ENCODE measurements around the gene XAGE1B. TPM values are rescaled to one million over a fixed set of nuclear protein-coding genes. Genes with fewer than 3 reads are reported as not detected.

The XAGE1B gene, protein sequence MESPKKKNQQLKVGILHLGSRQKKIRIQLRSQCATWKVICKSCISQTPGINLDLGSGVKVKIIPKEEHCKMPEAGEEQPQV
- 160 to 278 TPM (median 228 TPM) in 5 replicates for total RNA-seq (2022; extraction: Qiagen RNA extraction; ENCODE audit: low read depth)

GRCh38 chrX:52516987-52517325 is at the start of gene XAGE1B:
TSS of gene XAGE1B (minus strand) at chrX:52517063. CDS start at chrX:52515527, 1,536 bp downstream.

DNA sequence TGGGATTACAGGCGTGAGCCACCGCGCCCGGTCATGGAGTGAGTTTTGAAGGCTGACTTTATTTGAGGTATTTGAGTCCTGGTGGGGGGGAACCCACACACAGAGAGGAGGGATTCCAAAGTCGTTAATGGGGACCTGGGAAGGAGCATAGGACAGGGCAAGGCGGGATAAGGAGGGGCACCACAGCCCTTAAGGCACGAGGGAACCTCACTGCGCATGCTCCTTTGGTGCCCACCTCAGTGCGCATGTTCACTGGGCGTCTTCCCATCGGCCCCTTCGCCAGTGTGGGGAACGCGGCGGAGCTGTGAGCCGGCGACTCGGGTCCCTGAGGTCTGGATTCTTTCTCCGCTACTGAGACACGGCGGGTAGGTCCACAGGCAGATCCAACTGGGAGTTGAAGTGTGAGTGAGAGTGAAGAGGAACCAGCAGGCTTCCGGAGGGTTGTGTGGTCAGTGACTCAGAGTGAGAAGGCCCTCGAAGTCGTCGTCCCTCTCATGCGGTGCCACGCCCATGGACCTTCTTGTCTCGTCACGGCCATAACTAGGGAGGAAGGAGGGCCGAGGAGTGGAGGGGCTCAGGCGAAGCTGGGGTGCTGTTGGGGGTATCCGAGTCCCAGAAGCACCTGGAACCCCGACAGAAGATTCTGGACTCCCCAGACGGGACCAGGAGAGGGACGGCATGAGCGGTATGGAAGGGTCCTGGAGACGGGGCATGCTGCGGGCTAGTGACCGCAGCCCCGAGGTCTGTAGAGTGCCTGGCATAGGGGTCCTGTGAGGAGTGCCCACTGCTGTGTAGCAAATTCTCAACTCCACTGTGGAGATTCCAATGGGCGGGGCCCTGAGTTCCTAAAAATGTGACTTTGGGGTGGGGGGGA is 21.1 kb downstream of the XAGE1B start, which contains the start of gene XAGE1A:
XAGE1A (plus strand) TSS at position 264 of the 874 bp plus-strand sequence. CDS start 1,554 bp downstream, outside the sequence.

Other genes with a start within 250 kb of the XAGE1B start
- gene XAGE2, start 148.0 kb downstream of the XAGE1B start, total RNA-seq (2022; extraction: Qiagen RNA extraction; ENCODE audit: low read depth) = not detected in 5 replicates
- 14.6 to 60.9 TPM (median 33.9 TPM) in 5 replicates for gene XAGE1A, start 21.3 kb downstream of the XAGE1B start, total RNA-seq (2022; extraction: Qiagen RNA extraction; ENCODE audit: low read depth)
- gene SSX7, start 137.8 kb upstream of the XAGE1B start, total RNA-seq (2022; extraction: Qiagen RNA extraction; ENCODE audit: low read depth) = not detected in 5 replicates
- gene SSX2, start 190.1 kb upstream of the XAGE1B start, total RNA-seq (2022; extraction: Qiagen RNA extraction; ENCODE audit: low read depth) = not detected in 5 replicates
- not detected in 5 replicates for gene SSX2B, start 234.2 kb upstream of the XAGE1B start, total RNA-seq (2022; extraction: Qiagen RNA extraction; ENCODE audit: low read depth)

All from A549 treated with ZK216348 at 1 μM for 4 hours (cell line).